B cell (primary cell): ENCODE results near the gene OR1J1.

Experiments used
- EZH2 ChIP-seq: IDR thresholded peaks from 2 replicates; pipeline ENCODE4 v1.6.1; 2012; ENCODE audit warnings: borderline replicate concordance, low read depth, mild to moderate bottlenecking, moderate library complexity, low read length; ENCODE audit not compliant: insufficient read depth, poor library complexity, severe bottlenecking
- TF ChIP-seq, protein P1 (sequence below): fragments of 200-600 bp; IDR thresholded peaks from one replicate; pipeline ENCODE4 v1.8.0; 2022; ENCODE audit warnings: antibody characterized with exemption, mild to moderate bottlenecking

DNA sequence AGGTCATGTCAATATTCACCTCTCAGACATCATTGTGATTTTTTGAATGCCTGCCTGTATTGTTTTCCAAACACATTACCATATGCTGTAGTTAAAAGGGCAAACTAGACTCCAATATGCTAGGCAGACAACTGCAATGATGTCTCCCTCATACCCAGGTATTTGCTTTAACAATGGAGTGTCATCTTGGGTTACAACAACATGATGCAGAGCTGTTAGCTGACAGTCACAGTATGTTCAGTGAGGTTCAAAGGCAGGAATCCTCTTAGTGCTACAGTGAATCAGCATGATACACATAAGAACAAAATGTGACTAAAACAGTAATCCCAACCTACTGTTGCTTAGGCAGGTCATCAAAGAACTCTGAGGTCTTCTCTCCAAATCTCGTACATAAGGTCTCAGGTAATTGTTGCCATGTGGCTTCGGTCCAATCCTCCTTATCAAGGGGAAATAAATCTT, 24.0 kb downstream of the OR1J1 start:
- TF ChIP-seq, protein P1, sequence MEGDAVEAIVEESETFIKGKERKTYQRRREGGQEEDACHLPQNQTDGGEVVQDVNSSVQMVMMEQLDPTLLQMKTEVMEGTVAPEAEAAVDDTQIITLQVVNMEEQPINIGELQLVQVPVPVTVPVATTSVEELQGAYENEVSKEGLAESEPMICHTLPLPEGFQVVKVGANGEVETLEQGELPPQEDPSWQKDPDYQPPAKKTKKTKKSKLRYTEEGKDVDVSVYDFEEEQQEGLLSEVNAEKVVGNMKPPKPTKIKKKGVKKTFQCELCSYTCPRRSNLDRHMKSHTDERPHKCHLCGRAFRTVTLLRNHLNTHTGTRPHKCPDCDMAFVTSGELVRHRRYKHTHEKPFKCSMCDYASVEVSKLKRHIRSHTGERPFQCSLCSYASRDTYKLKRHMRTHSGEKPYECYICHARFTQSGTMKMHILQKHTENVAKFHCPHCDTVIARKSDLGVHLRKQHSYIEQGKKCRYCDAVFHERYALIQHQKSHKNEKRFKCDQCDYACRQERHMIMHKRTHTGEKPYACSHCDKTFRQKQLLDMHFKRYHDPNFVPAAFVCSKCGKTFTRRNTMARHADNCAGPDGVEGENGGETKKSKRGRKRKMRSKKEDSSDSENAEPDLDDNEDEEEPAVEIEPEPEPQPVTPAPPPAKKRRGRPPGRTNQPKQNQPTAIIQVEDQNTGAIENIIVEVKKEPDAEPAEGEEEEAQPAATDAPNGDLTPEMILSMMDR = no peak
- TF ChIP-seq EZH2 = no peak
